SK-N-MC (cell line): ENCODE measurements around the gene ACVRL1.

ENCODE experiments used
- EZH2 ChIP-seq: fragments of 200-600 bp; sonication (generic); IDR thresholded peaks from one replicate; pipeline ENCODE4 v1.6.1; 2017; ENCODE audit warnings: antibody characterized with exemption
- FOXP2 ChIP-seq: optimal IDR thresholded peaks from 2 replicates; pipeline ENCODE3; 2011; ENCODE audit warnings: mild to moderate bottlenecking, moderate library complexity; ENCODE audit not compliant: insufficient read depth; ENCODE audit errors: extremely low read length, control extremely low read depth
- POLR2AphosphoS5 ChIP-seq: IDR thresholded peaks from 2 replicates; pipeline ENCODE4 v1.6.1; 2012; ENCODE audit warnings: mild to moderate bottlenecking, low read depth, low read length, borderline replicate concordance

GRCh38 chr12:51905471-51906429 lies 1.6 kb upstream of the ACVRL1 start:
- TF ChIP-seq POLR2AphosphoS5 (no peak), EZH2 (no peak), FOXP2 (no peak)
